GM18868 (cell line): ENCODE data around the gene LPIN2.
"Not testable (repeated sequence)": the region's sequence is repeated elsewhere in the genome, so short reads cannot be mapped to it uniquely, and the experiment has no call there.

ENCODE experiments used
- ATAC-seq: cut with Tn5 transposase; IDR thresholded peaks from one replicate; pipeline ENCODE4 v1.9.1; 2021; ENCODE audit warnings: mild to moderate bottlenecking, moderate library complexity; ENCODE audit not compliant: unreplicated experiment

Gene LPIN2, protein sequence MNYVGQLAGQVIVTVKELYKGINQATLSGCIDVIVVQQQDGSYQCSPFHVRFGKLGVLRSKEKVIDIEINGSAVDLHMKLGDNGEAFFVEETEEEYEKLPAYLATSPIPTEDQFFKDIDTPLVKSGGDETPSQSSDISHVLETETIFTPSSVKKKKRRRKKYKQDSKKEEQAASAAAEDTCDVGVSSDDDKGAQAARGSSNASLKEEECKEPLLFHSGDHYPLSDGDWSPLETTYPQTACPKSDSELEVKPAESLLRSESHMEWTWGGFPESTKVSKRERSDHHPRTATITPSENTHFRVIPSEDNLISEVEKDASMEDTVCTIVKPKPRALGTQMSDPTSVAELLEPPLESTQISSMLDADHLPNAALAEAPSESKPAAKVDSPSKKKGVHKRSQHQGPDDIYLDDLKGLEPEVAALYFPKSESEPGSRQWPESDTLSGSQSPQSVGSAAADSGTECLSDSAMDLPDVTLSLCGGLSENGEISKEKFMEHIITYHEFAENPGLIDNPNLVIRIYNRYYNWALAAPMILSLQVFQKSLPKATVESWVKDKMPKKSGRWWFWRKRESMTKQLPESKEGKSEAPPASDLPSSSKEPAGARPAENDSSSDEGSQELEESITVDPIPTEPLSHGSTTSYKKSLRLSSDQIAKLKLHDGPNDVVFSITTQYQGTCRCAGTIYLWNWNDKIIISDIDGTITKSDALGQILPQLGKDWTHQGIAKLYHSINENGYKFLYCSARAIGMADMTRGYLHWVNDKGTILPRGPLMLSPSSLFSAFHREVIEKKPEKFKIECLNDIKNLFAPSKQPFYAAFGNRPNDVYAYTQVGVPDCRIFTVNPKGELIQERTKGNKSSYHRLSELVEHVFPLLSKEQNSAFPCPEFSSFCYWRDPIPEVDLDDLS

DNA sequence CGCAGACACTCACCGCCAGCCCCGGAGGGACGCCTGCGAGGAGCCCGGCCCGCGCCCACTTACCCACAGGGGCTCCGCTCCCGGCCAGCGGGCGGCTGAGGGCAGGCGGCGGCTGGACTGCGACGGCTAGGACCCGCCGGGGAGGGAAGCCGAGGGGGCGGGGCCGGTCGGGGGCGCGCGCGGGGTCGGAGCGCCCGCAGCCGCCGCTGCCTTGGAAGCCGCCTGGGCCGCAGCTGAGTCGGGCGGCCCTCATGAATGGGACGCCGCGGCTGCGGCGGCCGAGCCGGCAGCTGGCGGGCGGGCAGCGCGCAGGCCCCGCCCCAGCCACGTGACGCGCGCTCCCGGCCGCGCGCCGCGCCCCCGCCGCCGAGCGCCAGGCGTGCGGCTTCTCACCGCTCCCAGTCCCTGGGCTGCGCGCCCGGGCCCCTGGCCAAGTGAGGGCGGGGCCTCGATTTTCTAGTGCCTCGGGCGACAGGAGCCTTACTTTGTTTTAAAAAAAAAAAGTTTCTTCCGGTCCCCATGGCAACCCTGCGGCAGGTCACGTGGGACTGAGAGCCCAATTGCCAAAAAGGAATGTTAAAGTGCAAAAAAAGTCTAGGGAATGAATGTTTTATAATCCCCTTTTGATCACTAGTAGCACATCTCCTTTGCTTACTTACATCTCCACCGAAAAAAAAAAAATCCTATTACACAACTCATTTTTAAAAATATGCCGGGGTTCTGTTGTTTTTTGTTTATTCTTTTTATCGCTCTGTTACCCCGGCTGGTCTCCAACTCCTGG lies at the start of gene LPIN2:
Gene LPIN2 (minus strand): TSS at position 121 of the 781 bp plus-strand sequence. CDS start 52,304 bp downstream, outside the sequence.
- ATAC-seq = peak; percentile 88

DNA sequence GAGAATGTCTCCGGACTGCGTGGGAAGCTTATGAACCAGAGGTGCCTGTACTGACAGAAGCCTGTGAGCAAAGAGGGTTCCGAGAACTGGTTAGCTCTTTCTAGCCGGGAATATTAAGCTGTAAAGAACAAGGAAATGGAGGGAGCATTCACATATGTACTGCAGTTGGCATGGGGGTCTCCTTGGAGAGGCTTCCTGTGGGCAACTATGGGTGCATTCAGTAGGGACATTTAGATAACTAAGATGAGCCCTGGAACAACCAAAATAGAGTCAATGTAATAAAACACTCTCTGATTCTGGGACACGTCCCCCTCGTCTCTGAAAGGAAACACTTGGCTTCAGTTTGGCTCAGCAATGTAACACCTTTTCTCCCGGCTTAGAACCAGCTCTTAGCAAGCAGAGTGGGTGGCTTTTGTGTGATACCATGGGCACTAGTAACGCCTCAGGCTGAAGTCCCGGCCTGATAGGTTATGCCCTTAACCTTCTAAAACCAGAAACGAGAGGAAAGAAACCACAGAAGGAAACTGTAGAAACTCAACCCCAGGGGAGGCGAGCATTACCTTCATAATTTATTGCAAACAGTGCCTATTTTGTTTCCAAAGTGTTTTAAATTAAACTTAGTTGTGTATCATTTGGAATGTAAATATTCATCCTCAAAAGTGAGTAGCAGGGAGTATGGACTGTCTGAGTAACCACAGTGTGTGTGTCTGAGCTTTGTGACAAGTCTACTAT lies 48.8 kb upstream of the LPIN2 start:
- ATAC-seq = no peak

DNA sequence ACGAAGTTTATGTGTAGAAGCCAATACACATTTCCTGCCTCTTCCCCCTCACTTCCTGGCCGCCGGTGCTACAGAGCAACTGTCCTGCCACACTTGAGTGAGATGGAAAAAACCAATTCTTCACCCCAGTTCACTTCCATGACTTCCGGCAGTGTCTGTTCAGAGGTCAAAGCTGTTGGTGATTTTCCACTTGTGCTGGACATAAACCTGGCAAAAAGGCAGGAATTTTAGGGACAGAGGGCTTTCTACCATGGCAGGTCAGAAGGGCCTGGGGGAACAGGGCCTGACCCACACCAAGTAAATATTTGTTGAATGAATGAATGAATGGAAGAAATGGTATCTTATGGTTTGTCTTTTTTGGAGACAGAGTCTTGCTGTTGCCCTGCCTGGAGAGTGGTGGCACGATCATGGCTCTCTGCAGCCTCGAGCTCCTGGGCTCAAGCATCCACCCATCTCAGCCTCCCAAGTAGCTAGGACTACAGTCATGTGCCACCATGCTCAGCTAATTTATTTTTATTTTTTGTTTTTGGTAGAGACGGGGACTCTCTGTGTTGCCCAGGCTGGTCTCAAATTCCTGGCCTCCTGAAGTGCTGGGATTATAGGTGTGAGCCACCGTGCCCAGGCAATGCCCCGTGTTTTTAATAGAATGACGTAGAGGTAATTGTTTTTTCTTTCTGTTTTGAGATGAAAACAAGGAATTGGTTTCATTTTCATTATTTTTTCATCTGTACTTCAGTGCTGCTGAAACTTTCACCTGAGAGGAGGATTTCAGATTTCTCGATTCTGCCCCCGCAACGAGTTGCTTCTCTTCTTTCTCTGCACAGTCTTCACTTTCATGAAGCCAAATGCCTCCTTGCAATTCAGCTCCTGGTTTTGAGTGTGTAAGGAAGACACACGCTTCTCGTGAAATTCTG lies 48.0 kb upstream of the LPIN2 start:
- ATAC-seq = peak; percentile 49

DNA sequence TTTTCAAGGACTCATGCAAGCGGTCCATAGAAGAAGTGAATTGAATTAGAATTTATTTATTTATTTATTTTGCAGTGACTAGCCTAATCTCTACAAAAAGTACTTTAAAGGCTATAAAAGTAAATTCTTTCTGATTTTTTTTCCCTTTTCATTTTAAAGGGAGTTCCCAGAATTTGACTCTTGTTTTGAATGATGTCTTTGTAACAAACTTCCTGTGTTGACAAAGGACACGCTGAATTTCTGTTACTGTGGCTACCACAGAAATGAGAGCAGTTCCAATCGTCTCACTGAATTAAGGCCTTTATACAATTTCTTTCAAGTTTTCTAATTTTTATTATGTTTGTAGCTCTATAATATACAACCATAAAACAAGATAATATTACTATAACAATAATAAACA lies 46.3 kb upstream of the LPIN2 start:
- ATAC-seq = no peak

DNA sequence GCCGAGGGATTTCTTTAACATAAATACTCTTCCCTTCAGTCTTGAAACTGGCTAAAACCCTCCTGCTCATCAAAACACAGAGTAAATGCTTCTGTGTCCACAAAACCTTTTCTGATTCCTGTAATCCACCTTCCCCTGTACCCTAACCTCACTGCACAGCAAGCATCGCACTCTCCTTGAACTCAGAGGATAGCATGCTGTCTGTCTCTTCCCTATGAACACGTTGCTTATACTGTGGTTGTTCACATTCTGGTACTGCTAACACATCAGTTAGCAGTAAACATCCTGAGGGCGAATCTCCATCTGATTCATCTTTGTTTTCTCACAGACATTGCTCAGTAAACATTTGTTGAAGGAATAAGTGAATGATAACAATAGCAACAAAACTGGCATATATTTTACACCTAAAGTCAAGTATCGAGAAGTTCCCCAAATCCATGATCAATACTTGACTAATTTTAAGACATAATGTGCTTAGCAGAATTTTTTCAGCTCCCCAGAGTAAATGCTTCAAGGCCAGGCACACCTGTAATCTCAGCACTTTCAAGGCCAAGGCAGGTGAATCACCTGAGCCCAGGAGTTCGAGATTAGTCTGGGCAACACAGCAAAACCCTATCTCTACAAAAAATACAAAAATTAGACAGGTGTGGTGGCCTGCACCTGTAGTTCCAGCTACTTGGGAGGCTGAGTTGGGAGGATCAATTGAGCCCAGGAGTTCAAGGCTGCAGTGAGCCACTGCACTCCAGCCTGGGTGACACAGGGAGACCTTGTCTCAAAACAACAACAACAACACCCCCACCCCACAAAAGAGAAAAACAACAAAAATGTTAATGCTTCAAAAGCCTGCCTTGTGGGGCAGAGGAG lies 45.6 kb upstream of the LPIN2 start:
- ATAC-seq = no peak

DNA sequence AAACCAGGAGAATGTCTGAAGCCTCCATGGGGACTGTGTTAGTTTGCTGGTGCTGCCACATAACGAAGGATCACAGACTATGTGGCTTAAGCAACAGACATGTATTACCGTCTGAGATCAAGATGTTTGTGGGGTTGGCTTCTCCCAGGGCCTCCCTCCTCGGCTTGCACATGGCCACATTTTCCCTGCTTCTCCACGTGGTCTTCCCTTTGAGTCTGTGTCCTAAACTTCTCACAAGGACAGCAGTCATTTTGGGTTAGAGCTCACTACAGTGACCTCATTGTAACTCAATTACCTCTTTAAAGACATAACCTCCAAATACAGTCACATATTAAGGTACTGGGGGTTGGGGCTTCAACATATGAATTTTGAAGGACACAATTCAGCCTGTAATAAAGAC lies 44.6 kb upstream of the LPIN2 start:
- no peak for ATAC-seq

DNA sequence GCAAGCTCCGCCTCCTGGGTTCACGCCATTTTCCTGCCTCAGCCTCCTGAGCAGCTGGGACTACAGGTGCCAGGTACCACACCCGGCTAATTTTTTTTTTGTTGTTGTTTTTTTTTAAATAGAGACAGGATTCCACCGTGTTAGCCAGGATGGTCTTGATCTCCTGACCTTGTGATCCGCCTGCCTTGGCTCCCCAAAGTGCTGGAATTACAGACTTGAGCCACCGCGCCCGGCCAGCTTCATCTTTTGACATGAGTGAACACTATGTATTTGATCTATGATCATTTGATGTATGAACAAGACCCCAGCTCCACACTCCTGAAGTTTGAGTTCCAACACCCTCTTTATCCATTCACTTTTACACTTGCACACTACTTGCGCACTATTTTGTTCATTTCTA lies 43.4 kb upstream of the LPIN2 start:
- ATAC-seq = no peak

DNA sequence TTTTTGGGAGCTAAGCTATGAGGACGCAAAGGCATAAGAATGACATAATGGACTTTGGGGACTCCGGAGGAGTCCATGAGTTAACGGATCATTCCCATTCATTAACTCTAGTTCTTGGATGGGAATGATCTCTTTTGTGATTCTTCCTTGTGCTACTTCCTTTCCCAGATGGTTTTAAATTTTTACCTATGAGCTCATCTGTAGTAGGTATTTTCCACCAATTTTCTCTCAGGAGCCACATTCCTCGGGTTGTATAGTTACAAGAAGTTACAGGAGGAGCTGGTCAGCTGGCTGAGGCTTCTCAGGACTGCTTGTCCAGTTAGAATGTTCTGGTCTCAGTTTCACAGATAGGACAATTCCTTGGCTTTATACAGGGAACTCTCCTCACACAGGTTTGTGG lies 42.9 kb upstream of the LPIN2 start:
- ATAC-seq = no peak

DNA sequence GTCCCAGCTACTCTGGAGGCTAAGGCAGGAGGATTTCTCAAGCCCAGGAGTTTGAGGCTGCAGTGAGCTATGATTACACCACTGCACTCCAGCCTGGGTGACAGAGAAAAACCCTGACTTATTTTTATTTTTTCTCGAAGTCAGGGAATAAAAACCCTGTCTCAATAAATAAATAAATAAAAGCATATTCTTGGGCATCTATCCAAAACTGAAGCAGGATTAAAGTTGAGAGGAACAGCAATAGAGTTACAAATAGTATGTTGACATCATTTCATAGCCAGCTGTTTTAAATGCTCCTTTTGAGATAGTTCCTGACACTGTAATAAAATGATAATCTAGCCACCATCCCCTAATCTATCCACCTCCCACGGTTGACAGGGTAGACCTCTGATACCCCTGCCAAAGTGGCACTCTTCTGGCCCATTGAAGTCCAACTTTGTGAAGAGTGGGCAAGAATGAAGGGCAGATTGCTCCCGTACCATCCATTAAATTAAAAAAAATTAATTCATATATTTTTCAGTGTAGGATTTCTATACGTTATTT lies 42.3 kb upstream of the LPIN2 start:
- ATAC-seq = no peak

DNA sequence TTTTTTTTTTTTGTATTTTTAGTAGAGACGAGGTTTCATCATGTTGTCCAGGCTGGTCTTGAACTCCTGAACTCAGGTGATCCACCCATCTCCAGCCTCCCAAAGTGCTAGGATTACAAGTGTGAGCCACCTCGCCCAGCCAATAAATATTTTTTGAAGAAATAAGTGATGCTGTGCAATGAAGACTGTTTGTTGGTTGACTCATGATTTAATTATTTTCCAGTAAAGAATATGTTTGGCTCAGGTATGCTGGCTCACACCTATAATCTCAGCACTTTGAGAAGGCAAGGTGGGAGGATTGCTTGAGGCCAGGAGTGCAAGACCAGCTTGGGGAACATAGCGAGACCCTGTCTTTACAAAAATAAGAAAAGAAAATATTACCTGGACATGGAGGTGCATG lies 41.8 kb upstream of the LPIN2 start:
- no peak for ATAC-seq

DNA sequence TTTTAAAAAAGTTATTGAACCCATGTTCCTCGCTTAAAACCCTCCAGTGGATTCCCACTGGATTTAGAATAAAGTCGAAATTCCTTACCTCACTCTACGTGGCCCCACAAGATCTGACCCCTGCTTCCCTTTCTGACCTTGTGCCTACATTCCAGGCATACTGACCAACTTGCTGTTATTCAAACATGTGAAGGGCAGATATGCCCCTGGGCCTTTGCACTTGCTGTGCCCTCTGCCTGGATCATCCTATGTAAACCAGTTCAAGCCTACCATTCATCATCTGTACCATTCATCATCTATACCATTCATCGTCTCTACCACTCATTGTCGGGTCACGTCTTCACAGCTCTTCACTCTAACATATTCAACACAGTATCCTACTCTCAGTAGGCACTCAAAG lies 41.3 kb upstream of the LPIN2 start:
- ATAC-seq = no peak

DNA sequence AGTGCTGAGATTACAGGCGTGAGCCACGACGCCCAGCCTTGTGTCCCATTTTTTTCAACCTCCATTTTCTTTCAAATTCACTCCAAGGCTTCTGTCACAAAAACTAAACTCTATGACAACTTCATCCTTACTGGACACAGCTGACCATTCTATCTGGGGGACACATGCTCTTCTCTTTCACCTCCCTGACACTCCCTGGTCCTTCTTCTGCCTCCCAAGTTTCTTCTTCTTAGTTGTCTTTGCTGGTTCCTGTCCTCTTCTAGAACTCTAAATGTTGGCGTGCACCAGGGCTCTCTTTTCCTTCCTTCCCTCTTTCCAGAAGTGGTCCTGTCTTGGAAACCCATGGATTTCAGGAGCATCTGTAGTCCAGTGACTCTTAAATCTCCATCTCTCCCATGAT lies 40.1 kb upstream of the LPIN2 start:
- no peak for ATAC-seq

DNA sequence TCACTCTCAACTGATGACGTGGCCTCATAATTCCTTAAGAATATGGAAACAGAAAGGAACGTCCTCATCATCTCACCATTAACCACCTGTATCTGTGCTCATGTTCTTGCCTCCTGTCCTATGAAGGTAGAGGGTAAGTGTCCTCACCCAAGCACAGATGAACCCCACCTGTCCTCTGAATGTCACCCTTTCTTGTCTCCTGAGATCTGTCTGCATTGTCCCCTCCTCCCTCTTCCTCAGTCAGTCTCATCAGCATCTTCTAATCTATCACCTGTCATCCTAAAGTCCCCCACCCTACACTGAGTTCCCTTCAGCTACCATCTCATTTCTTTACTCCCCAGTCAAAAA lies 39.4 kb upstream of the LPIN2 start:
- no peak for ATAC-seq

DNA sequence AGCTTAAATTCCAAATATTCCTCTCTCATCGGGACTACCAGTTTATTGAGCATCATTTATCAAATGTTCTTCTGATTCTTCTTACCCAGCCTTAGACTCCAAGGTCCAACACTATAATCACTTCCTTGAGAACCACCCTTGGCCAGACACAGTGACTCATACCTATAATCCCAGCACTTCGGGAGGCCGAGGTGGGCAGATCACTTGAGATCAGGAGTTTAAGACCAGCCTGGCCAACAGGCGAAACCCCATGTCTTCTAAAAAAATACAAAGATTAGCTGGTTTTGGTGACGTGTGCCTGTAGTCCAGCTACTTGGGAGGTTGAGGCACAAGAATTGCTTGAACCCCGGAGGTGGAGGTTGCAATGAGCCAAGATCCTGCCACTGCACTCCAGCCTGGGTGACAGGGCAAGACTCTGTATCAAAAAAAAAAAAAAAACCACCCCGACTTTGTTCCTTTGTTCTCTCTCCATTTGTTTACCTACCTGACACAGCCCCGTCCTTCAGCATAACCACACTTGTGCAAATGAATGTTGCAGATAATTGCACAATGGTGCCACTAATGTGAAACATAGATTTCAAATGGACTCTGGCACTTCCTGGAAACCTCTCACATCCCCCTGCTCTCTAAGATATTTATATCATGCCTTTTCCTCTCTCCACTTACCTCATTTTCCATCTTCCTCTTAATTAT lies 38.9 kb upstream of the LPIN2 start:
- no peak for ATAC-seq

DNA sequence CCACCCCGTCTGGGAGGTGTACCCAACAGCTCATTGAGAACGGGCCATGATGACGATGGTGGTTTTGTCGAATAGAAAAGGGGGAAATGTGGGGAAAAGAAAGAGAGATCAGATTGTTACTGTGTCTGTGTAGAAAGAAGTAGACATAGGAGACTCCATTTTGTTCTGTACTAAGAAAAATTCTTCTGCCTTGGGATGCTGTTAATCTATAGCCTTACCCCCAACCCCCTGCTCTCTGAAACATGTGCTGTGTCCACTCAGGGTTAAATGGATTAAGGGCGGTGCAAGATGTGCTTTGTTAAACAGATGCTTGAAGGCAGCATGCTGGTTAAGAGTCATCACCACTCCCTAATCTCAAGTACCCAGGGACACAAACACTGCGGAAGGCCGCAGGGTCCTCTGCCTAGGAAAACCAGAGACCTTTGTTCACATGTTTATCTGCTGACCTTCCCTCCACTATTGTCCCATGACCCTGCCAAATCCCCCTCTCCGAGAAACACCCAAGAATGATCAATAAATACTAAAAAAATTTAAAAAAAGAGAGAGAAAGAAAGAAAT lies 37.0 kb upstream of the LPIN2 start:
- not testable (repeated sequence) for ATAC-seq

DNA sequence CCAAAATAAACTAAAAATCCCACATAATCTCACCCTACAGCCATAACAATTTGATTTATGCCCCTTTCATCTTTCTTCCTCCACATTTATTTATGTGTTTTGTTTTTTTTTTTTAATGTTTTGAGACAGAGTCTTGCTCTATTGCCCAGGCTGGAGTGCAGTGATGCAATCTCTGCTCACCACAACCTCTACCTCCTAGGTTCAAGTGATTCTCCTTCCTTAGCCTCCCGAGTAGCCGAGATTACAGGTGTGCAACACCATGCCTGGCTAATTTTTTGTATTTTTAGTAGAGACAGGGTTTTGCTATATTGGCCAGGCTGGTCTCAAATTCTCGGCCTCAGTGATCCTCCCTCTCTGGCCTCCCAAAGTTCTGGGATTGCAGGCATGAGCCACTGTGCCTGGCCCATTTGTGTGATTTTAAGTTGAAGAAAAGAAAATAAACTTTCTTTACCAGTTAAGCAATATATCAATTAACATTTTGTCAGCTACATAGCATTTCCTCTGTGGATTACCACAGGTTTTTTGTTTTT lies 35.9 kb upstream of the LPIN2 start:
- ATAC-seq = no peak

DNA sequence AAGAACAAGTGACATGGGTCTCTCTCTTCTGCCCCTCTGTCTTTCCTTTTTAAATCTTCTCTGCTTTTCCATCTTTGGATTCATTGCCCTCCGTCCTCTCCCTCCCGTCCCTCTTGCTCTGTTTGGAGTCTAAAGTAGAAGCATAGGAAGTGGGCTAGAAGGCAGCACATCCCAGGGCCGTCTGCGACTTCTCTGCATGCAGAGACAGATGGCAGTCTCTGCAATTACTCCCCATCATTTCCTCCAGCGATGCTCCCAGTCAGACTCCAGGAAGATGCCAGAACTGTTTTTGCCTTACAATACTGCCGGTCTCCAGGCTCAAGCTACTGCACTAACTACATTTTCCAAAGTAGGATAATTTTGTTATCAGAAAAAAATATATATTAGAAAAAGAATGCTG lies 35.2 kb upstream of the LPIN2 start:
- ATAC-seq = no peak
